B cell (primary cell): ENCODE results near the gene SNX32. TPM values are rescaled to one million over a fixed set of nuclear protein-coding genes. Genes with fewer than 3 reads are reported as not detected.

Experiments
- ATAC-seq: fragments of 200-7000 bp; cut with Tn5 transposase; one replicate; pipeline ENCODE4 v1.10.0; 2021; ENCODE audit warnings: low read depth, mild to moderate bottlenecking, moderate number of reproducible peaks, moderate library complexity
- CTCF ChIA-PET: fragments of 350-600 bp; sonication (Branson Sonifier 250); formaldehyde crosslinking; loops from one replicate; lab custom pipeline; 2021; ENCODE audit warnings: antibody characterized with exemption, inconsistent platforms; lab: Charles Lee
- POLR2A ChIA-PET: fragments of 350-600 bp; sonication (Branson Sonifier 250); formaldehyde crosslinking; loops from one replicate; lab custom pipeline; 2021; ENCODE audit warnings: antibody characterized with exemption; lab: Charles Lee
- DNase-seq: peaks from one replicate; pipeline ENCODE4 v3.0.0; 2013
- H2AFZ ChIP-seq: 2 replicates; pipeline ENCODE4 v1.6.1; 2012; ENCODE audit warnings: mild to moderate bottlenecking, low read depth, low read length; ENCODE audit not compliant: insufficient read depth, poor library complexity, severe bottlenecking
- H3K27ac ChIP-seq, 2 donors: 1 replicate in 1 of 2; 2 replicates in 1 of 2; pipeline ENCODE4 v1.5.1; 2012 to 2013; ENCODE audit warnings: low read length in 2 of 2, mild to moderate bottlenecking in 2 of 2, moderate library complexity in 1 of 2
- H3K27me3 ChIP-seq, 4 experiments: fragments of 200-600 bp in 1 of 4; sonication (generic) in 1 of 4; replicated peaks in 1 of 4; 1 replicate in 2 of 4; 2 replicates in 2 of 4; pipeline versions ENCODE4 v1.6.1 to v1.7.0; 2013 to 2016; ENCODE audit warnings: low read length in 3 of 4, mild to moderate bottlenecking in 2 of 4, mixed read lengths in 1 of 4, moderate library complexity in 1 of 4; ENCODE audit not compliant: insufficient read depth in 4 of 4, control insufficient read depth in 3 of 4; ENCODE audit errors: control extremely low read depth in 1 of 4
- H3K36me3 ChIP-seq, 2 experiments: replicated peaks in 1 of 2; 1 replicate in 1 of 2; 2 replicates in 1 of 2; pipeline versions ENCODE4 v1.6.1 to v1.7.1; 2013; ENCODE audit warnings: low read length in 1 of 2; ENCODE audit not compliant: insufficient read depth in 2 of 2, control insufficient read depth in 1 of 2; ENCODE audit errors: control extremely low read depth in 1 of 2, extremely low read depth in 1 of 2
- H3K4me1 ChIP-seq, 2 donors: fragments of 200-600 bp in 1 of 2; sonication (generic) in 1 of 2; 1 replicate in 1 of 2; 2 replicates in 1 of 2; pipeline versions ENCODE4 v1.5.1 to v1.6.1; 2013 to 2017; ENCODE audit warnings: low read length in 2 of 2; ENCODE audit not compliant: control insufficient read depth in 2 of 2, insufficient read depth in 2 of 2
- H3K4me2 ChIP-seq: replicated peaks from 2 replicates; pipeline ENCODE3; 2012; ENCODE audit warnings: mild to moderate bottlenecking, low read depth, low read length; ENCODE audit not compliant: poor library complexity, severe bottlenecking
- H3K4me3 ChIP-seq, 5 experiments: fragments of 200-600 bp in 1 of 5; sonication (generic) in 1 of 5; 1 replicate in 3 of 5; 2 replicates in 2 of 5; pipeline versions ENCODE4 v1.5.1 to v1.7.0; 2011 to 2016; ENCODE audit warnings: low read length in 4 of 5, mild to moderate bottlenecking in 4 of 5, low read depth in 2 of 5, control low read depth in 1 of 5, moderate library complexity in 1 of 5; ENCODE audit not compliant: insufficient read depth in 1 of 5; ENCODE audit errors: control extremely low read depth in 1 of 5, extremely low read depth in 1 of 5
- H3K79me2 ChIP-seq: fragments of 200-600 bp; sonication (generic); one replicate; pipeline ENCODE4 v1.6.0; 2016; ENCODE audit warnings: low read length; ENCODE audit not compliant: control insufficient read depth, insufficient read depth
- H3K9ac ChIP-seq: fragments of 200-600 bp; sonication (generic); 2 replicates; pipeline ENCODE4 v1.6.1; 2017; ENCODE audit warnings: mild to moderate bottlenecking, low read length, moderate library complexity
- H3K9me3 ChIP-seq, 3 donors: one replicate each; pipeline versions ENCODE4 v1.6.1 to v1.7.1; 2013; ENCODE audit warnings: low read length in 2 of 3; ENCODE audit not compliant: control insufficient read depth in 2 of 3, insufficient read depth in 1 of 3; ENCODE audit errors: control extremely low read depth in 1 of 3
- H4K20me1 ChIP-seq: 2 replicates; pipeline ENCODE4 v1.6.0; 2012; ENCODE audit warnings: mild to moderate bottlenecking, low read length; ENCODE audit not compliant: insufficient read depth, control insufficient read depth, poor library complexity, severe bottlenecking
- H3K27ac Mint-ChIP-seq: one replicate; pipeline ENCODE4 v1.8.0; 2021; ENCODE audit warnings: mixed read lengths
- H3K27me3 Mint-ChIP-seq: one replicate; pipeline ENCODE4 v1.8.0; 2021; ENCODE audit warnings: mixed read lengths
- H3K4me1 Mint-ChIP-seq: one replicate; pipeline ENCODE4 v1.8.0; 2021; ENCODE audit warnings: mixed read lengths
- H3K4me3 Mint-ChIP-seq: one replicate; pipeline ENCODE4 v1.8.0; 2021; ENCODE audit warnings: mixed read lengths
- H3K9me3 Mint-ChIP-seq: one replicate; pipeline ENCODE4 v1.8.0; 2022; ENCODE audit warnings: mixed read lengths; ENCODE audit not compliant: insufficient read depth
- EZH2 ChIP-seq: IDR thresholded peaks from 2 replicates; pipeline ENCODE4 v1.6.1; 2012; ENCODE audit warnings: borderline replicate concordance, low read depth, mild to moderate bottlenecking, moderate library complexity, low read length; ENCODE audit not compliant: insufficient read depth, poor library complexity, severe bottlenecking
- WGBS: methylation state at CpG from one replicate; pipeline ENCODE4 v1.1.5; 2013; ENCODE audit warnings: missing lambda C conversion rate; ENCODE audit not compliant: insufficient coverage; 5-methylcytosine and 5-hydroxymethylcytosine counted together
- intact Hi-C: fragments of 100-400 bp; cut with micrococcal nuclease; formaldehyde crosslinking; loops from one replicate; pipeline ENCODE4 v1.10.0; 2022
- polyA plus RNA-seq: library from polyadenylated mRNA; depleted of rRNA; stranded (reverse); fragments of >200 nt; gene quantifications from 2 replicates; pipeline ENCODE4 v1.2.3, GENCODE V29; 2012
- total RNA-seq, 2 donors: library from RNA; stranded (reverse); fragments of 120-200 nt in 1 of 2; gene quantifications; 1 replicate in 1 of 2; 2 replicates in 1 of 2; pipeline versions ENCODE4 v1.2.3 to v1.2.4, GENCODE V29; 2013 to 2022
- TF ChIP-seq, protein P1 (sequence below): fragments of 200-600 bp; IDR thresholded peaks from one replicate; pipeline ENCODE4 v1.8.0; 2022; ENCODE audit warnings: antibody characterized with exemption, mild to moderate bottlenecking

SNX32 gene
- total and polyA plus RNA-seq, 2 donors (not counting 1 experiment from before 2014, with no cell fraction given): 0.57 to 0.89 TPM

- no peak overlapping the region for H3K4me3 ChIP-seq
- Mint-ChIP-seq H3K27me3 (no peaks in the 10 kb centered on the region), H3K27ac (peak overlapping the region; percentile 83), H3K4me1 (peaks cover 51% of the 10 kb centered on the region), H3K4me3 (peak overlapping the region; percentile 67), H3K9me3 (no peaks in the 10 kb centered on the region)
- no peaks in the 10 kb centered on the region for H3K27me3 ChIP-seq
- POLR2A ChIA-PET: interaction anchor here (0.5 to 3.3 kb wide), 7 partner anchors 11 to 255 kb away, joined by 3 to 13 read pairs (median 6); partner anchors contain the start of genes C11orf68, CFL1, KAT5 and MUS81
- H3K79me2 ChIP-seq: peaks cover 24% of the 10 kb centered on the region
- no peaks in the 10 kb centered on the region for H3K9me3 ChIP-seq
- intact Hi-C loops: loop anchor here (1.0 kb wide), 4 partner anchors 24 to 178 kb away; partner anchors contain the start of gene MUS81
- H3K36me3 ChIP-seq: peaks cover 0 to 31% of the 10 kb centered on the region in 2 experiments
- no peak overlapping the region for H2AFZ ChIP-seq
- H3K4me1 ChIP-seq: peaks cover 25 to 45% of the 10 kb centered on the region in 2 donors
- CTCF ChIA-PET: interaction anchor here (0.5 to 15.5 kb wide), 45 partner anchors 11 to 323 kb away, joined by 3 to 244 read pairs (median 9); partner anchors contain the start of genes AP5B1, BANF1, C11orf68 and CFL1
- H4K20me1 ChIP-seq: peaks cover 5% of the 10 kb centered on the region
- DNase-seq (peak; percentile 89), ATAC-seq (peak; percentile 48)
- 24% methylated on average over 9 of the region's 9 CpGs for WGBS
- H3K27ac ChIP-seq: peak overlapping the region in 1 of 2 donors; percentile 42
- peak overlapping the region; percentile 10 for H3K4me2 ChIP-seq
- H3K9ac ChIP-seq: no peak overlapping the region
- TF ChIP-seq, protein P1, sequence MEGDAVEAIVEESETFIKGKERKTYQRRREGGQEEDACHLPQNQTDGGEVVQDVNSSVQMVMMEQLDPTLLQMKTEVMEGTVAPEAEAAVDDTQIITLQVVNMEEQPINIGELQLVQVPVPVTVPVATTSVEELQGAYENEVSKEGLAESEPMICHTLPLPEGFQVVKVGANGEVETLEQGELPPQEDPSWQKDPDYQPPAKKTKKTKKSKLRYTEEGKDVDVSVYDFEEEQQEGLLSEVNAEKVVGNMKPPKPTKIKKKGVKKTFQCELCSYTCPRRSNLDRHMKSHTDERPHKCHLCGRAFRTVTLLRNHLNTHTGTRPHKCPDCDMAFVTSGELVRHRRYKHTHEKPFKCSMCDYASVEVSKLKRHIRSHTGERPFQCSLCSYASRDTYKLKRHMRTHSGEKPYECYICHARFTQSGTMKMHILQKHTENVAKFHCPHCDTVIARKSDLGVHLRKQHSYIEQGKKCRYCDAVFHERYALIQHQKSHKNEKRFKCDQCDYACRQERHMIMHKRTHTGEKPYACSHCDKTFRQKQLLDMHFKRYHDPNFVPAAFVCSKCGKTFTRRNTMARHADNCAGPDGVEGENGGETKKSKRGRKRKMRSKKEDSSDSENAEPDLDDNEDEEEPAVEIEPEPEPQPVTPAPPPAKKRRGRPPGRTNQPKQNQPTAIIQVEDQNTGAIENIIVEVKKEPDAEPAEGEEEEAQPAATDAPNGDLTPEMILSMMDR: peak; percentile 99
- TF ChIP-seq EZH2: no peak
Observed at GRCh38 chr11:65884716-65885092, 50.9 kb downstream of the SNX32 start.

- WGBS: 99% methylated on average over 7 of the region's 7 CpGs
- Mint-ChIP-seq H3K27me3 (no peaks in the 10 kb centered on the region), H3K27ac (peak overlapping the region; percentile 15), H3K4me1 (peaks cover 55% of the 10 kb centered on the region), H3K4me3 (no peak overlapping the region), H3K9me3 (no peaks in the 10 kb centered on the region)
- no peak overlapping the region for H2AFZ ChIP-seq
- peak overlapping the region; percentile 10 for H3K4me2 ChIP-seq
- no peaks in the 10 kb centered on the region for H3K9me3 ChIP-seq
- H4K20me1 ChIP-seq: peaks cover 5% of the 10 kb centered on the region
- no peak for DNase-seq
- intact Hi-C loops: no loop called here
- no peak overlapping the region for H3K9ac ChIP-seq
- POLR2A ChIA-PET: interaction anchor here (0.5 to 3.3 kb wide), 4 partner anchors 12 to 174 kb away, joined by 4 to 13 read pairs (median 10); partner anchors contain the start of genes CFL1, KAT5 and MUS81
- H3K36me3 ChIP-seq: peaks cover 0 to 31% of the 10 kb centered on the region in 2 experiments
- ATAC-seq: no peak
- H3K4me1 ChIP-seq: peaks cover 30 to 46% of the 10 kb centered on the region in 2 donors
- TF ChIP-seq, protein P1: no peak
- no peak for TF ChIP-seq EZH2
- H3K4me3 ChIP-seq: no peak overlapping the region
- H3K79me2 ChIP-seq: peaks cover 24% of the 10 kb centered on the region
- peak overlapping the region in 1 of 2 donors; percentile 42 for H3K27ac ChIP-seq
- CTCF ChIA-PET: interaction anchor here (0.5 to 15.5 kb wide), 43 partner anchors 10 to 324 kb away, joined by 3 to 244 read pairs (median 9); partner anchors contain the start of genes AP5B1, BANF1, C11orf68 and CFL1
- no peaks in the 10 kb centered on the region for H3K27me3 ChIP-seq
Observed at GRCh38 chr11:65885231-65885630, 51.5 kb downstream of the SNX32 start.
